ENCODE data around the gene TRABD2B. TPM values are rescaled to one million over a fixed set of nuclear protein-coding genes. Genes with fewer than 3 reads are reported as not detected.

TRABD2B gene
- total and polyA plus RNA-seq, 8 donors: 0.99 to 5.2 (median 3.3) TPM

DNA sequence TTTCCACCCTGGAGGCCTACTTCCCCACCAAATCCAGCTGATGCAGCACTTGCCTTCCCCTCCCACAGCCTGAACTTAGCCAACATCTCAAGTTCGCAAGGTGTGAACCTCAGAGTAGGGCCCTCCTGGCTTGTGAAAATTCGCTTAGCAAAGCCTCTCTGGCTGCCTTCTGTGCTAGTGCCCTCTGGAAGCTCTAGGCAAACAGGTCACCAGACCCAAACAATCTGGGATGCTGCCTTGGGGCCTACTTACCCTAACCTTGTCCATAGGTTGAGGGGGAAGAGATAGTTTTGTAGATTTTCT is 30.3 kb upstream of the TRABD2B start:
- TF ChIP-seq CTCF (IDR thresholded peaks at IDR 0.05): no peak
- Histone ChIP-seq H3K4me1 (no peaks in the 10 kb centered on the region), H3K27me3 (no peaks in the 10 kb centered on the region), H3K27ac (no peak overlapping the region), H3K9me3 (no peaks in the 10 kb centered on the region), H3K36me3 (no peaks in the 10 kb centered on the region), H3K4me3 (no peak overlapping the region)
- ATAC-seq: no peak
- no peak for DNase-seq
- intact Hi-C loops (cut with DNase I): no loop called here

DNA sequence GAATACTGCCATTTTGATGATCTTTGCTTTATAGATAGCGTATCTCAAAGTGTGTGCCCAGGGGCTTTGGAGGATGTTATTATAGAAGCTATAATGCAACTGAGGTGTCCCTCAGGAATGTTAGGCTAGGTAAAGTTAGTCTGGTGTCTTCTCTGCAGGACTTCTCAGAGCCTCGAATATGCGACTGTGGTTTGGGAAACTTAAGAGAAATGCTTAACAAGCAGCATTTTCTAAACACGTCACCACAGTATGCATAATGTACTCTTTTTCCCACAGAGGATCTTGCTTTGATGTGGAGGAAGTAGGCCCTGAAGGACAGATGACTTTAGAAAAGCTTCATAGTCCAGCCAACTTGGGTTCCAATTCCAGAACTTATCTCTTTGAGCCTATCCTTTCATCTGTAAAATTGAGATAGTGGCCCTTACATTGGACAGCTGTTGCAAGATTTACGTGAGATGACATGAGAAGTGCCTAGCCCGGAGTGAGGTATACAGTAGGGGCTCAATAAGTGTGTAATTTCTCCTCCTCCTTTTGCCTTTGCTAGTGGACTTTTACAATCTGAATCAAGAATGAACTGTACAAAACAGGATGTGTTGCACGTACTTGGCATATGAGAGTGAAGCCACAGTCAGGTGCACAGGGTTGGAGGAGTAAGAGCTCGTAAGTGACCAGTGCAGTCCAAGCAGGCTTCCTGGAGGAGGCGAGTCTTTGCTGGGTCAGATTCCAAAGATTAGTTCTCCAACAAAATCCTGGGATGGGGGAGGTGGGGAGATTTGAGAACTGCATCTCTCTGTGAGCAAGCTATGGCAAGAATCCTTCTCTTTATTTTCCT is 29.7 kb upstream of the TRABD2B start:
- ATAC-seq: no peak
- TF ChIP-seq CTCF (IDR thresholded peaks at IDR 0.05): no peak
- Histone ChIP-seq H3K27ac (no peak overlapping the region), H3K4me3 (no peak overlapping the region), H3K9me3 (no peaks in the 10 kb centered on the region), H3K36me3 (no peaks in the 10 kb centered on the region), H3K4me1 (no peaks in the 10 kb centered on the region), H3K27me3 (no peaks in the 10 kb centered on the region)
- DNase-seq: no peak
- intact Hi-C loops (cut with DNase I): no loop called here

DNA sequence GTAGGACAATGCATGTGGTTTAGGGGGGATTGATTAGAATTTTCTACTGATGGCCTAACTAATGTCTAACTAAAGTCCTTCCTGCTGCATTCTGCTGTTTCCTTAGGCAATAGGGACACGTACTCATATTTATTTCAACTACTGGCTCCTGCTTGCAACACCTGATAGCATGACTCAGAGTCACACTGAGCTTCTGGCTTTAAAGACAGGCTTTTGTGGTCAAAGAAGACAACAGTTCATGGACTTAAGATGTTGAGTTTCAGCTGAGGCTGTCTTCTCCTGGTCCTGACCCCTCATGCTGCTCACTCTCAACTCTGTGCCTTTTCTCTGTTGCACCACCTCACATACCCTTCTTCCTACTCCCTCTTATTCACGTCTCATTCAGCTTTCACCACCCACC is 29.1 kb upstream of the TRABD2B start:
- Histone ChIP-seq H3K9me3 (no peaks in the 10 kb centered on the region), H3K4me3 (no peak overlapping the region), H3K36me3 (no peaks in the 10 kb centered on the region), H3K27me3 (no peaks in the 10 kb centered on the region), H3K27ac (no peak overlapping the region), H3K4me1 (no peaks in the 10 kb centered on the region)
- DNase-seq (no peak), ATAC-seq (no peak)
- no peak for TF ChIP-seq CTCF (IDR thresholded peaks at IDR 0.05)
- intact Hi-C loops (cut with DNase I): no loop called here

GRCh38 chr1:48025076-48025475 is 27.9 kb upstream of the TRABD2B start:
- intact Hi-C loops (cut with DNase I): no loop called here
- DNase-seq (no peak), ATAC-seq (no peak)
- Histone ChIP-seq H3K4me3 (no peak overlapping the region), H3K36me3 (no peaks in the 10 kb centered on the region), H3K27me3 (no peaks in the 10 kb centered on the region), H3K9me3 (no peaks in the 10 kb centered on the region), H3K27ac (no peak overlapping the region), H3K4me1 (no peaks in the 10 kb centered on the region)
- TF ChIP-seq CTCF (IDR thresholded peaks at IDR 0.05): no peak

DNA sequence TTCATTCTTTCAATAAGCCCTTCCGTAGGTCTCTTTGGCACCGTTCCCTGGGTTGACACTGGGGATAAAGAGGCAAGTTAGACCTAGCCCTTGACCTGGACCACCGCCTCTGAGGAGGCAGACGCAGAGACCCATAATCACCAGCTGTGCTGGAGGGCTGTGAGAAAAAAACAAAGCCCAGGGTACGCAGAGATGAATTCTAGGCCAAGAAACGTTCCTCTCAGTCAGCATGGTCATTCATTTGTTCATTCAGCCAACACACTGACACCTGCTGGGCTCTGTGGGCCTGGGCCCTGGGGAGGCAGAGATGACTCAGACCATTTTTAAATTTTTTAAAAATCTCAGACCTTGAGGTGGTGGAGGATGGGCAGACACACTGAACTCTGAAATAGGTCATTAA is 26.3 kb upstream of the TRABD2B start:
- TF ChIP-seq CTCF (IDR thresholded peaks at IDR 0.05): no peak
- Histone ChIP-seq H3K27me3 (peaks cover 0 to 3% of the 10 kb centered on the region in 2 donors), H3K4me3 (no peak overlapping the region), H3K4me1 (no peaks in the 10 kb centered on the region), H3K27ac (no peak overlapping the region), H3K9me3 (no peaks in the 10 kb centered on the region), H3K36me3 (no peaks in the 10 kb centered on the region)
- DNase-seq (no peak), ATAC-seq (no peak)
- intact Hi-C loops (cut with DNase I): no loop called here
